ENCODE results near the gene CASP7. TPM values are rescaled to one million over a fixed set of nuclear protein-coding genes. Genes with fewer than 3 reads are reported as not detected.

The CASP7 gene
- total and polyA plus RNA-seq, 4 donors, result 8.8 to 25.0 (median 11.4) TPM

GRCh38 chr10:113732966-113733365 lies 53.3 kb downstream of the CASP7 start:
- WGBS, result 87% methylated on average over 4 of the region's 4 CpGs
- H3K36me3 ChIP-seq (ENCODE audit: control insufficient read depth in 4 of 4, insufficient read depth in 3 of 4, low read depth in 1 of 4, low read length in 3 of 4), result peaks cover 2 to 25% (median 21%) of the 10 kb centered on the region in 4 donors

DNA sequence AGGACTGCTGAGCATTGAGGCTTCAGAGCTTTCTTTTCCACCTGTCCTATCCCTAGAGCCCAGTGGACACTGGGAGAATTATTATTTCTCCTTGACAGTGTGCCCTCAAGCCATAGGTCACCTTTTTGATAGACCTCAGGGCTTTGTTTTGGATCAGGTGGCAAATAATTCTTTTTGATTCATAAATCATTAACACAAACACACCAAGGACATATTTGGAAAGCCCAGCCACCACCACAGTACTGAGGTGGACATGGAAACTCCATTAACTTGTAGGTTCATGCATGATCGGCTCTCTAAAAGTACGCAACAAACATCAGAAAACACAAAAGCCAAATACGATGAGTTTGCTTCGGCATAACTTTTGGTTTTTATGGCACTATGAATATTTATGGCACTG lies 53.9 kb downstream of the CASP7 start:
- Histone ChIP-seq H3K4me1 (ENCODE audit: control insufficient read depth in 4 of 4, insufficient read depth in 4 of 4, low read length in 3 of 4) (peaks cover 0 to 8% (median 2%) of the 10 kb centered on the region in 4 donors), H3K9ac (ENCODE audit: low read depth in 1 of 2, low read length in 2 of 2) (no peak overlapping the region), H3K4me3 (ENCODE audit: low read depth in 1 of 3, low read length in 3 of 3) (no peak overlapping the region), H3K36me3 (ENCODE audit: control insufficient read depth in 4 of 4, insufficient read depth in 3 of 4, low read depth in 1 of 4, low read length in 3 of 4) (peaks cover 2 to 18% (median 17%) of the 10 kb centered on the region in 4 donors), H3K27me3 (ENCODE audit: control insufficient read depth in 4 of 4, insufficient read depth in 4 of 4, low read length in 3 of 4) (no peaks in the 10 kb centered on the region), H3K9me3 (ENCODE audit: control insufficient read depth in 4 of 4, low read length in 3 of 4) (peaks cover 0 to 2% (median 0%) of the 10 kb centered on the region in 4 donors), H3K27ac (ENCODE audit: low read depth in 1 of 2, low read length in 2 of 2) (no peak overlapping the region)
- DNase-seq (ENCODE audit: low spot score), result no peak
- TF ChIP-seq FOXA1 (IDR thresholded peaks at IDR 0.05), result no peak
- TF ChIP-seq TAF1 (conservative IDR thresholded peaks at IDR 0.05), result no peak
- TF ChIP-seq EGR1 (IDR thresholded peaks at IDR 0.05; ENCODE audit: low read depth in 2 of 2), result no peak
- TF ChIP-seq HNF4G (IDR thresholded peaks at IDR 0.05), result no peak
- no peak for TF ChIP-seq GABPA (IDR thresholded peaks at IDR 0.05 in 1 of 2, conservative IDR thresholded peaks at IDR 0.05 in 1 of 2)
- TF ChIP-seq HNF4A (conservative IDR thresholded peaks at IDR 0.05), result no peak
- TF ChIP-seq, protein P1, sequence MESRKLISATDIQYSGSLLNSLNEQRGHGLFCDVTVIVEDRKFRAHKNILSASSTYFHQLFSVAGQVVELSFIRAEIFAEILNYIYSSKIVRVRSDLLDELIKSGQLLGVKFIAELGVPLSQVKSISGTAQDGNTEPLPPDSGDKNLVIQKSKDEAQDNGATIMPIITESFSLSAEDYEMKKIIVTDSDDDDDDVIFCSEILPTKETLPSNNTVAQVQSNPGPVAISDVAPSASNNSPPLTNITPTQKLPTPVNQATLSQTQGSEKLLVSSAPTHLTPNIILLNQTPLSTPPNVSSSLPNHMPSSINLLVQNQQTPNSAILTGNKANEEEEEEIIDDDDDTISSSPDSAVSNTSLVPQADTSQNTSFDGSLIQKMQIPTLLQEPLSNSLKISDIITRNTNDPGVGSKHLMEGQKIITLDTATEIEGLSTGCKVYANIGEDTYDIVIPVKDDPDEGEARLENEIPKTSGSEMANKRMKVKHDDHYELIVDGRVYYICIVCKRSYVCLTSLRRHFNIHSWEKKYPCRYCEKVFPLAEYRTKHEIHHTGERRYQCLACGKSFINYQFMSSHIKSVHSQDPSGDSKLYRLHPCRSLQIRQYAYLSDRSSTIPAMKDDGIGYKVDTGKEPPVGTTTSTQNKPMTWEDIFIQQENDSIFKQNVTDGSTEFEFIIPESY (IDR thresholded peaks at IDR 0.05), result no peak
- no peak for TF ChIP-seq CTCF (IDR thresholded peaks at IDR 0.05; ENCODE audit: low read depth, low read length, missing input control)
- TF ChIP-seq YY1 (IDR thresholded peaks at IDR 0.05), result no peak
- no peak for TF ChIP-seq NR2F2 (IDR thresholded peaks at IDR 0.05)
- TF ChIP-seq, protein P2, sequence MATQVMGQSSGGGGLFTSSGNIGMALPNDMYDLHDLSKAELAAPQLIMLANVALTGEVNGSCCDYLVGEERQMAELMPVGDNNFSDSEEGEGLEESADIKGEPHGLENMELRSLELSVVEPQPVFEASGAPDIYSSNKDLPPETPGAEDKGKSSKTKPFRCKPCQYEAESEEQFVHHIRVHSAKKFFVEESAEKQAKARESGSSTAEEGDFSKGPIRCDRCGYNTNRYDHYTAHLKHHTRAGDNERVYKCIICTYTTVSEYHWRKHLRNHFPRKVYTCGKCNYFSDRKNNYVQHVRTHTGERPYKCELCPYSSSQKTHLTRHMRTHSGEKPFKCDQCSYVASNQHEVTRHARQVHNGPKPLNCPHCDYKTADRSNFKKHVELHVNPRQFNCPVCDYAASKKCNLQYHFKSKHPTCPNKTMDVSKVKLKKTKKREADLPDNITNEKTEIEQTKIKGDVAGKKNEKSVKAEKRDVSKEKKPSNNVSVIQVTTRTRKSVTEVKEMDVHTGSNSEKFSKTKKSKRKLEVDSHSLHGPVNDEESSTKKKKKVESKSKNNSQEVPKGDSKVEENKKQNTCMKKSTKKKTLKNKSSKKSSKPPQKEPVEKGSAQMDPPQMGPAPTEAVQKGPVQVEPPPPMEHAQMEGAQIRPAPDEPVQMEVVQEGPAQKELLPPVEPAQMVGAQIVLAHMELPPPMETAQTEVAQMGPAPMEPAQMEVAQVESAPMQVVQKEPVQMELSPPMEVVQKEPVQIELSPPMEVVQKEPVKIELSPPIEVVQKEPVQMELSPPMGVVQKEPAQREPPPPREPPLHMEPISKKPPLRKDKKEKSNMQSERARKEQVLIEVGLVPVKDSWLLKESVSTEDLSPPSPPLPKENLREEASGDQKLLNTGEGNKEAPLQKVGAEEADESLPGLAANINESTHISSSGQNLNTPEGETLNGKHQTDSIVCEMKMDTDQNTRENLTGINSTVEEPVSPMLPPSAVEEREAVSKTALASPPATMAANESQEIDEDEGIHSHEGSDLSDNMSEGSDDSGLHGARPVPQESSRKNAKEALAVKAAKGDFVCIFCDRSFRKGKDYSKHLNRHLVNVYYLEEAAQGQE (IDR thresholded peaks at IDR 0.05), result no peak
- TF ChIP-seq, protein P3, sequence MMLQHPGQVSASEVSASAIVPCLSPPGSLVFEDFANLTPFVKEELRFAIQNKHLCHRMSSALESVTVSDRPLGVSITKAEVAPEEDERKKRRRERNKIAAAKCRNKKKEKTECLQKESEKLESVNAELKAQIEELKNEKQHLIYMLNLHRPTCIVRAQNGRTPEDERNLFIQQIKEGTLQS (IDR thresholded peaks at IDR 0.05), result no peak
- TF ChIP-seq SP1 (IDR thresholded peaks at IDR 0.05), result no peak
- TF ChIP-seq FOXA2 (IDR thresholded peaks at IDR 0.05), result no peak
- no peak for TF ChIP-seq JUND (IDR thresholded peaks at IDR 0.05)
- no peak for TF ChIP-seq MAX (IDR thresholded peaks at IDR 0.05)
- TF ChIP-seq RXRA (IDR thresholded peaks at IDR 0.05), result no peak
- no peak for TF ChIP-seq RAD21 (IDR thresholded peaks at IDR 0.05)
- WGBS, result 82% methylated on average over 4 of the region's 4 CpGs

More at GRCh38 chr10:113732966-113733365, 53.3 kb downstream of the CASP7 start:
- H3K4me1 ChIP-seq (ENCODE audit: control insufficient read depth in 4 of 4, insufficient read depth in 4 of 4, low read length in 3 of 4), result peaks cover 0 to 8% (median 2%) of the 10 kb centered on the region in 4 donors
- no peaks in the 10 kb centered on the region for H3K27me3 ChIP-seq (ENCODE audit: control insufficient read depth in 4 of 4, insufficient read depth in 4 of 4, low read length in 3 of 4)
- H3K4me3 ChIP-seq (ENCODE audit: low read depth in 1 of 3, low read length in 3 of 3), result no peak overlapping the region
- TF ChIP-seq CTCF (IDR thresholded peaks at IDR 0.05; ENCODE audit: low read depth, low read length, missing input control) (no peak), GABPA (IDR thresholded peaks at IDR 0.05 in 1 of 2, conservative IDR thresholded peaks at IDR 0.05 in 1 of 2) (no peak), JUND (IDR thresholded peaks at IDR 0.05) (no peak), MAX (IDR thresholded peaks at IDR 0.05) (no peak)
- DNase-seq (ENCODE audit: low spot score), result no peak
- H3K27ac ChIP-seq (ENCODE audit: low read depth in 1 of 2, low read length in 2 of 2), result no peak overlapping the region
- H3K9me3 ChIP-seq (ENCODE audit: control insufficient read depth in 4 of 4, low read length in 3 of 4), result peaks cover 0 to 2% (median 0%) of the 10 kb centered on the region in 4 donors
- H3K9ac ChIP-seq (ENCODE audit: low read depth in 1 of 2, low read length in 2 of 2), result no peak overlapping the region

Data from liver (tissue), 9 donors.